HCT116 (cell line): Measurements from ENCODE around the gene TSPAN1. TPM values are rescaled to one million over a fixed set of nuclear protein-coding genes. Genes with fewer than 3 reads are reported as not detected.

Source experiments
- ATAC-seq: fragments of 200-7000 bp; cut with Tn5 transposase; 2 replicates; pipeline ENCODE4 v1.9.1; 2020; ENCODE audit warnings: mild to moderate bottlenecking, moderate library complexity
- BruUV-seq: library from RNA; stranded (reverse); fragments of 400-500 nt; replicated peaks from 2 replicates; lab custom pipeline; 2021; lab: Mats Ljungman, UMichigan
- CTCF ChIA-PET: fragments of 300-600 bp; sonication (Branson Sonifier 250); formaldehyde crosslinking; loops from one replicate; lab custom pipeline; 2021; ENCODE audit warnings: antibody characterized with exemption; lab: Charles Lee
- POLR2A ChIA-PET: fragments of 300-600, 350-600 bp; sonication (Branson Sonifier 250); formaldehyde crosslinking; loops from one replicate; lab custom pipeline; 2021; ENCODE audit warnings: antibody characterized with exemption; lab: Charles Lee
- RAD21 ChIA-PET, 2 experiments: fragments of 300-600 bp; sonication (Branson Sonifier 250); formaldehyde crosslinking; loops; one replicate each; lab custom pipeline; 2023; ENCODE audit warnings: low total read pairs in 2 of 2; ENCODE audit not compliant: uncharacterized antibody in 2 of 2, unreplicated experiment in 2 of 2, low non-redundant PET in 1 of 2; lab: Charles Lee
- DNase-seq: peaks from one replicate; pipeline ENCODE4 v3.0.0-alpha.2; 2010; ENCODE audit warnings: low read depth, low spot score
- H2AFZ ChIP-seq: fragments of 200-600 bp; shearing (Covaris generic), sonication (generic); 2 replicates; pipeline ENCODE4 v1.6.1; 2017; ENCODE audit warnings: low read depth, mixed run types, mixed read lengths, antibody characterized with exemption, low read length; ENCODE audit not compliant: poor library complexity, severe bottlenecking
- H3K27ac ChIP-seq: 2 replicates; pipeline ENCODE4 v1.5.1; 2012; ENCODE audit warnings: low read depth, low read length
- H3K27me3 ChIP-seq: fragments of 200-600 bp; sonication (generic); 2 replicates; pipeline ENCODE4 v1.6.1; 2016; ENCODE audit warnings: mixed run types, low read length, mixed read lengths; ENCODE audit not compliant: insufficient read depth
- H3K36me3 ChIP-seq, 2 experiments: fragments of 200-500 bp in 1 of 2; fragments of 200-600 bp in 1 of 2; sonication (Bioruptor generic) in 1 of 2; sonication (generic) in 1 of 2; 2 replicates each; pipeline versions ENCODE4 v1.5.1 to v1.6.1; 2014 to 2016; ENCODE audit warnings: low read length in 2 of 2, inconsistent platforms in 1 of 2, mixed read lengths in 1 of 2, mixed run types in 1 of 2; ENCODE audit not compliant: insufficient read depth in 2 of 2, control insufficient read depth in 1 of 2
- H3K4me1 ChIP-seq, 2 experiments: fragments of 200-600 bp in 1 of 2; sonication (generic) in 1 of 2; 2 replicates each; pipeline versions ENCODE4 v1.5.1 to v1.6.1; 2012 to 2017; ENCODE audit warnings: low read length in 2 of 2, inconsistent platforms in 1 of 2, mild to moderate bottlenecking in 1 of 2, mixed read lengths in 1 of 2, mixed run types in 1 of 2, moderate library complexity in 1 of 2; ENCODE audit not compliant: insufficient read depth in 2 of 2, control insufficient read depth in 1 of 2
- H3K4me2 ChIP-seq: fragments of 200-600 bp; sonication (generic); 2 replicates; pipeline ENCODE4 v1.6.1; 2017; ENCODE audit warnings: mixed run types, low read length, mixed read lengths
- H3K4me3 ChIP-seq, 2 experiments: fragments of 200-600 bp in 1 of 2; sonication (generic) in 1 of 2; replicated peaks in 1 of 2; 2 replicates each; pipeline ENCODE4 v1.5.1; 2011 to 2016; ENCODE audit warnings: low read length in 2 of 2, control low read depth in 1 of 2, low read depth in 1 of 2, mild to moderate bottlenecking in 1 of 2, mixed read lengths in 1 of 2, mixed run types in 1 of 2
- H3K79me2 ChIP-seq: fragments of 200-600 bp; sonication (generic); 2 replicates; pipeline ENCODE4 v1.6.1; 2017; ENCODE audit warnings: mild to moderate bottlenecking, mixed run types, low read length, moderate library complexity, mixed read lengths; ENCODE audit not compliant: insufficient read depth
- H3K9ac ChIP-seq: fragments of 200-600 bp; sonication (generic); 2 replicates; pipeline ENCODE4 v1.6.1; 2016; ENCODE audit warnings: low read length, mixed read lengths
- H3K9me2 ChIP-seq: fragments of 200-600 bp; sonication (generic), shearing (Covaris generic); 2 replicates; pipeline ENCODE4 v1.6.1; 2017; ENCODE audit warnings: mixed run types, mild to moderate bottlenecking, moderate library complexity; ENCODE audit not compliant: insufficient read depth
- H3K9me3 ChIP-seq, 2 experiments: fragments of 200-500 bp in 1 of 2; fragments of 200-600 bp in 1 of 2; sonication (Bioruptor generic) in 1 of 2; sonication (generic) in 1 of 2; 2 replicates each; pipeline ENCODE4 v1.6.1; 2014 to 2017; ENCODE audit warnings: low read length in 2 of 2, mixed read lengths in 2 of 2, inconsistent platforms in 1 of 2, low read depth in 1 of 2, mild to moderate bottlenecking in 1 of 2, mixed run types in 1 of 2, moderate library complexity in 1 of 2; ENCODE audit not compliant: control insufficient read depth in 1 of 2, insufficient read depth in 1 of 2
- H4K20me1 ChIP-seq: fragments of 200-600 bp; sonication (generic), shearing (Covaris generic); 2 replicates; pipeline ENCODE4 v1.6.1; 2017; ENCODE audit warnings: mixed run types, mild to moderate bottlenecking, moderate library complexity; ENCODE audit not compliant: insufficient read depth
- CBX3 ChIP-seq: IDR thresholded peaks from 2 replicates; pipeline ENCODE4 v1.6.1; 2012; ENCODE audit warnings: low read depth
- CEBPB ChIP-seq: IDR thresholded peaks from 2 replicates; pipeline ENCODE4 v1.6.1; 2012; ENCODE audit warnings: low read depth
- EZH2 ChIP-seq: fragments of 200-600 bp; sonication (generic); IDR thresholded peaks from 2 replicates; pipeline ENCODE4 v1.6.1; 2017; ENCODE audit warnings: antibody characterized with exemption, mixed run types
- FOSL1 ChIP-seq: IDR thresholded peaks from 2 replicates; pipeline ENCODE4 v1.6.1; 2012; ENCODE audit warnings: low read depth
- JUND ChIP-seq: IDR thresholded peaks from 2 replicates; pipeline ENCODE4 v1.6.1; 2012
- RAD21 ChIP-seq: IDR thresholded peaks from 2 replicates; pipeline ENCODE4 v1.6.1; 2012; ENCODE audit warnings: low read depth, mild to moderate bottlenecking
- SP1 ChIP-seq: IDR thresholded peaks from 2 replicates; pipeline ENCODE4 v1.6.1; 2012; ENCODE audit warnings: low read depth
- TCF7L2 ChIP-seq: IDR thresholded peaks from 2 replicates; pipeline ENCODE4 v1.7.0; 2011; ENCODE audit warnings: borderline replicate concordance, inconsistent platforms; ENCODE audit not compliant: insufficient read depth, insufficient read length; ENCODE audit errors: extremely low read depth
- YY1 ChIP-seq: IDR thresholded peaks from 2 replicates; pipeline ENCODE4 v1.6.1; 2011; ENCODE audit warnings: low read length, low read depth, moderate library complexity, mild to moderate bottlenecking; ENCODE audit not compliant: insufficient replicate concordance; ENCODE audit errors: extremely low read depth
- ZFX ChIP-seq: fragments of 450-650 bp; IDR thresholded peaks from 2 replicates; pipeline ENCODE4 v1.6.1; 2017
- ZNF274 ChIP-seq: fragments of 200-500 bp; sonication (Bioruptor generic); IDR thresholded peaks from 2 replicates; pipeline ENCODE4 v1.6.1; 2014; ENCODE audit warnings: mild to moderate bottlenecking, low read depth, low read length, inconsistent platforms
- intact Hi-C: fragments of 100-400 bp; cut with micrococcal nuclease; formaldehyde crosslinking; loops from 2 replicates; pipeline ENCODE4 v1.10.0; 2022
- total RNA-seq: library from RNA; stranded (reverse); gene quantifications from one replicate; pipeline ENCODE4 v1.2.1, GENCODE V29; 2021; ENCODE audit not compliant: unreplicated experiment
- TF ChIP-seq, protein P1 (sequence below): IDR thresholded peaks from 2 replicates; pipeline ENCODE4 v1.6.1; 2012
- TF ChIP-seq, protein P2 (sequence below): IDR thresholded peaks from 2 replicates; pipeline ENCODE4 v1.6.1; 2011; ENCODE audit warnings: mild to moderate bottlenecking, low read length, moderate library complexity; ENCODE audit not compliant: insufficient replicate concordance; ENCODE audit errors: extremely low read depth
- TF ChIP-seq, protein P3 (sequence below): IDR thresholded peaks from 2 replicates; pipeline ENCODE4 v1.6.1; 2012

Gene TSPAN1
- total RNA-seq, 1 experiment from 2014 or later: 9.9 TPM

DNA sequence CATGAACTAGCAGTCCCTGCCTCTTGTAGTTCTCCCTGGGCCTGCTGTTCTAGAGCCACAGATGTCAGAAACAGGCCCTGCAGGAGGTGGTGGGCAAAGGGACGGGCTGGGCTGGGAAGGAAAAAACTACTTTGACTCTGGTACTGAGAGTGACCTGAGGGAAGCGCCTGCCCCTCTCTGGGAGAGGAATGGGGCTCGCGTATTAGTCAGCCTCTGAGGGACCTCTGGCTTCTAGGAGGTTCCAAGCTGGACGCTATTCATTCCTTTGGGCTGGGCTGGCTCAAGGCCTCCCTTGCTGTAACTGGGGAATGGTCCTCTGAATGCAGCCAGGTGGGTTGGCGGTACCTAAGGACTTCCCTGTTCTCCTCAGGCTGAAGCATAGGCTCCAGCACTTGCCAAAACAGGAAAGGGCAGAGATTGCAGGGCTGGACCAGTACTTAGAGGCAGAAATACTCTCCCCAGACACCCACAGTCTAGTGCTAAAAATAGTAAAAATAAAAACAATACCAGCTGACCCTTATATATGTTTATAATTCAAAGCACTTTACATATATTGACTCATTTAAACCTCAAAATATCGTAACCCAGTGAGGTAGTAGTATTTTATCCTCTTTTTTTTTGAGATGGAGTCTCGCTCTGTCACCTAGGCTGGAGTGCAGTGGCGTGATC lies 16.3 kb downstream of the TSPAN1 start (continued):
- TF ChIP-seq SP1 (no peak), ZNF274 (no peak)

DNA sequence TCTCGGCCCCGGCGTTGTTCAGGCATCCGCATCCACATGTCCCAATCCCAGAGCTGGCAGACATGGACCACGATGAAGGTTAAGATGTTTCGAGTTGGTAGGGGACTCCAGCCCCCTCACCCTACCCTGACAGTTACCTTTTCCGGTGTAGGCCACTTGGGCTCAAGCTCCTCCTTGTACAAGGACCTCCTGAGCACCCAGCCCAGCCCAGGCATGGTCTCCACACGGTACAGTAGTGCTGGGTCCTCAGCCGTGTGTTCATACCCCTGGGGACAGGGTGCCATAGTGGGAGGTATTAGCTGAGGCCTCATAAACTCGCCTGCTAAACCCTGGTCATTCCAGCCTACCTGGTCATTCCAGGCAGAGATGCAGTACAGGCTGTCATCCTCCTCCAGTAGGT lies 17.3 kb downstream of the TSPAN1 start:
- no peak for ATAC-seq

DNA sequence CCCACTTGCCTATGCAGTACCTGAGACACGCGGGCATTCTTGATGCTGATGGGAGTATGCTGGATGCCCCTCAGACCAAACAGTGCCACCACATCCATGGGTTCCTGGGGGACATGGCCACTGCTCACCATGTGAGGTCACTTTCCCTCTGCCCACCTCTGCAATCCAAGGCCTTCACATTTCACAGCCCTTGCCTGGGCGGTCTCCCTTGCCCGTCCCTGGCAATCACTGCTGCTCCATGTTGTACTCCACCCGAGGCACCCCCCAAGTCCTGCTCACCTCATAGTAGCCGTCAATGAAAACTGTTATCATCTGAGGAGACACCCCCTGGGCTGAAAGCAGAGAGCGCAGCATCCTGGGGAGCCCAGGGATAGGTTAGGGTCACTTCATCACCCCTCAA lies 18.4 kb downstream of the TSPAN1 start:
- no peaks in the 10 kb centered on the region for H3K27me3 ChIP-seq
- intact Hi-C loops: no loop called here
- peaks cover 12 to 19% of the 10 kb centered on the region in 2 experiments for H3K4me1 ChIP-seq
- peaks cover 8% of the 10 kb centered on the region; the same call in 1 of the 2 replicates for H3K79me2 ChIP-seq
- no TSS peak for BruUV-seq
- ChIA-PET CTCF (no interaction called here), RAD21 (no interaction called here), POLR2A (interaction anchor here (0.9 kb wide), 1 partner anchor 10 kb away, joined by 3 read pairs; no protein-coding TSS in a partner anchor)
- H3K9me2 ChIP-seq: no peaks in the 10 kb centered on the region
- ATAC-seq (no peak), DNase-seq (no peak)
- no peak overlapping the region for H3K4me3 ChIP-seq
- no peak overlapping the region for H3K27ac ChIP-seq
- no peak overlapping the region for H2AFZ ChIP-seq
- H3K36me3 ChIP-seq: peaks cover 10 to 50% of the 10 kb centered on the region in 2 experiments; a peak in 3 of 4 replicates
- no peak overlapping the region for H3K4me2 ChIP-seq
- no peaks in the 10 kb centered on the region for H3K9me3 ChIP-seq
- H4K20me1 ChIP-seq: no peaks in the 10 kb centered on the region
- no peak overlapping the region for H3K9ac ChIP-seq
- TF ChIP-seq TCF7L2: no peak
- TF ChIP-seq, protein P1, sequence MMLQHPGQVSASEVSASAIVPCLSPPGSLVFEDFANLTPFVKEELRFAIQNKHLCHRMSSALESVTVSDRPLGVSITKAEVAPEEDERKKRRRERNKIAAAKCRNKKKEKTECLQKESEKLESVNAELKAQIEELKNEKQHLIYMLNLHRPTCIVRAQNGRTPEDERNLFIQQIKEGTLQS: no peak
- TF ChIP-seq, protein P2, sequence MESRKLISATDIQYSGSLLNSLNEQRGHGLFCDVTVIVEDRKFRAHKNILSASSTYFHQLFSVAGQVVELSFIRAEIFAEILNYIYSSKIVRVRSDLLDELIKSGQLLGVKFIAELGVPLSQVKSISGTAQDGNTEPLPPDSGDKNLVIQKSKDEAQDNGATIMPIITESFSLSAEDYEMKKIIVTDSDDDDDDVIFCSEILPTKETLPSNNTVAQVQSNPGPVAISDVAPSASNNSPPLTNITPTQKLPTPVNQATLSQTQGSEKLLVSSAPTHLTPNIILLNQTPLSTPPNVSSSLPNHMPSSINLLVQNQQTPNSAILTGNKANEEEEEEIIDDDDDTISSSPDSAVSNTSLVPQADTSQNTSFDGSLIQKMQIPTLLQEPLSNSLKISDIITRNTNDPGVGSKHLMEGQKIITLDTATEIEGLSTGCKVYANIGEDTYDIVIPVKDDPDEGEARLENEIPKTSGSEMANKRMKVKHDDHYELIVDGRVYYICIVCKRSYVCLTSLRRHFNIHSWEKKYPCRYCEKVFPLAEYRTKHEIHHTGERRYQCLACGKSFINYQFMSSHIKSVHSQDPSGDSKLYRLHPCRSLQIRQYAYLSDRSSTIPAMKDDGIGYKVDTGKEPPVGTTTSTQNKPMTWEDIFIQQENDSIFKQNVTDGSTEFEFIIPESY: no peak
- TF ChIP-seq, protein P3, sequence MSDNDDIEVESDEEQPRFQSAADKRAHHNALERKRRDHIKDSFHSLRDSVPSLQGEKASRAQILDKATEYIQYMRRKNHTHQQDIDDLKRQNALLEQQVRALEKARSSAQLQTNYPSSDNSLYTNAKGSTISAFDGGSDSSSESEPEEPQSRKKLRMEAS: no peak
- TF ChIP-seq ZNF274: no peak
- TF ChIP-seq RAD21: no peak
- TF ChIP-seq EZH2: no peak
- no peak for TF ChIP-seq JUND
- no peak for TF ChIP-seq ZFX
- no peak for TF ChIP-seq SP1
- TF ChIP-seq FOSL1: no peak
- TF ChIP-seq YY1: no peak
- no peak for TF ChIP-seq CBX3

More for the DNA sequence above, 17.3 kb downstream of the TSPAN1 start:
- H3K4me1 ChIP-seq: peaks cover 8 to 19% of the 10 kb centered on the region in 2 experiments
- H3K79me2 ChIP-seq: peaks cover 2% of the 10 kb centered on the region; the same call in 1 of the 2 replicates
- POLR2A ChIA-PET: interaction anchor here (0.9 kb wide), 1 partner anchor 9 kb away, joined by 3 read pairs; no protein-coding TSS in a partner anchor
- RAD21 ChIA-PET: interaction anchor here in 1 of 2 experiments (1.0 kb wide), 1 partner anchor 32 kb away, joined by 3 read pairs; no protein-coding TSS in a partner anchor
- intact Hi-C loops: no loop called here
- CTCF ChIA-PET: no interaction called here
- no peak overlapping the region for H2AFZ ChIP-seq
- H4K20me1 ChIP-seq: no peaks in the 10 kb centered on the region
- no peak overlapping the region for H3K27ac ChIP-seq
- H3K9ac ChIP-seq: no peak overlapping the region
- no peak overlapping the region for H3K4me2 ChIP-seq
- no peaks in the 10 kb centered on the region for H3K27me3 ChIP-seq
- H3K4me3 ChIP-seq: no peak overlapping the region
- DNase-seq: no peak
- no peaks in the 10 kb centered on the region for H3K9me2 ChIP-seq
- H3K36me3 ChIP-seq: peaks cover 13 to 50% of the 10 kb centered on the region in 2 experiments; a peak in 3 of 4 replicates
- TF ChIP-seq EZH2 (no peak), CEBPB (no peak)
- TF ChIP-seq, protein P1: no peak
- no TSS peak for BruUV-seq
- H3K9me3 ChIP-seq: no peaks in the 10 kb centered on the region
